Type B pancreatic cell (in vitro differentiated cells): ENCODE measurements around the gene PYGB. TPM values are rescaled to one million over a fixed set of nuclear protein-coding genes. Genes with fewer than 3 reads are reported as not detected.
"Not testable (repeated sequence)": the region's sequence is repeated elsewhere in the genome, so short reads cannot be mapped to it uniquely, and the experiment has no call there.

Experiments used
- DNase-seq: peaks from one replicate; pipeline ENCODE4 v3.0.0; 2021; ENCODE audit warnings: mixed read lengths; ENCODE audit not compliant: unreplicated experiment; ENCODE audit errors: extremely low spot score
- H3K27ac Mint-ChIP-seq: 2 replicates; pipeline ENCODE4 v1.8.0; 2021; ENCODE audit warnings: mild to moderate bottlenecking, mixed read lengths
- H3K27me3 Mint-ChIP-seq: 2 replicates; pipeline ENCODE4 v1.8.0; 2021; ENCODE audit warnings: mixed read lengths
- H3K36me3 Mint-ChIP-seq: 2 replicates; pipeline ENCODE4 v1.8.0; 2021; ENCODE audit warnings: mixed read lengths
- H3K4me1 Mint-ChIP-seq: one replicate; pipeline ENCODE4 v1.8.0; 2021; ENCODE audit warnings: mixed read lengths; ENCODE audit not compliant: unreplicated experiment
- H3K4me3 Mint-ChIP-seq: 2 replicates; pipeline ENCODE4 v1.8.0; 2021; ENCODE audit warnings: mild to moderate bottlenecking, mixed read lengths
- H3K9me3 Mint-ChIP-seq: 2 replicates; pipeline ENCODE4 v1.8.0; 2021; ENCODE audit warnings: mixed read lengths
- total RNA-seq: library from RNA; stranded (reverse); gene quantifications from 2 replicates; pipeline ENCODE4 v1.2.1, GENCODE V29; 2021; ENCODE audit warnings: low replicate concordance
- TF ChIP-seq, protein P1 (sequence below): fragments of 200-600 bp; sonication (generic); conservative IDR thresholded peaks from 2 replicates; pipeline ENCODE4 v1.5.0; 2021; ENCODE audit warnings: antibody characterized with exemption, mild to moderate bottlenecking

The PYGB gene
- total RNA-seq, 1 donor from 2014 or later = 52.2 TPM

DNA sequence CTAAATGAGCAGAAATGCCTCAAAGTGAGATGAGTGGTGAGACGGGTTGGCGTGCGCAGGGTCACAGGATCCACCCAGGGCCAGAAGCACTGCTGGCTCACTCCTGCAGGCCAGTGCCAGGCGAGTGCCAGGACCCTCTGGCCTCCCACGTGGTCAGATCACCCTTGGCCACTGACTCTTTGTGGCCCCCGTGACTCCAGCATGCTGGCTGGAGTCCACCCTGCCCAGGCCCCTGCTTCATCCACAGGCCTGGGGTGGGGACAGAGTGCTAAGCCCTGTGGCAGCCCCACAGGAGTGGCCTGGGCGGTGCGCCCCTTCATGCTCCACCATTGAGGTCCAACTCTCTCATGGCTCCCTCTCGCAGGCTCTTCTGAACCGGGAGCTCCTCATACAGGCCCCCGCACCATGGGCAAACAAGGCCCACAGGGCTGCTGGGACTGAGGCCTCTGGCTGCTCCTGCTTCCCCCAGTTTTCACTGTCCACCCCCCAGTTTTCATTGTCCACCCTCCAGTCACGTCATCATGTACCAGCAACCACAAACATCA, 81.1 kb downstream of the PYGB start:
- peaks cover 11% of the 10 kb centered on the region for H3K4me1 Mint-ChIP-seq
- no peak for DNase-seq
- peaks cover 7% of the 10 kb centered on the region for H3K36me3 Mint-ChIP-seq
- H3K27me3 Mint-ChIP-seq = no peaks in the 10 kb centered on the region
- H3K4me3 Mint-ChIP-seq = no peak overlapping the region
- TF ChIP-seq, protein P1, sequence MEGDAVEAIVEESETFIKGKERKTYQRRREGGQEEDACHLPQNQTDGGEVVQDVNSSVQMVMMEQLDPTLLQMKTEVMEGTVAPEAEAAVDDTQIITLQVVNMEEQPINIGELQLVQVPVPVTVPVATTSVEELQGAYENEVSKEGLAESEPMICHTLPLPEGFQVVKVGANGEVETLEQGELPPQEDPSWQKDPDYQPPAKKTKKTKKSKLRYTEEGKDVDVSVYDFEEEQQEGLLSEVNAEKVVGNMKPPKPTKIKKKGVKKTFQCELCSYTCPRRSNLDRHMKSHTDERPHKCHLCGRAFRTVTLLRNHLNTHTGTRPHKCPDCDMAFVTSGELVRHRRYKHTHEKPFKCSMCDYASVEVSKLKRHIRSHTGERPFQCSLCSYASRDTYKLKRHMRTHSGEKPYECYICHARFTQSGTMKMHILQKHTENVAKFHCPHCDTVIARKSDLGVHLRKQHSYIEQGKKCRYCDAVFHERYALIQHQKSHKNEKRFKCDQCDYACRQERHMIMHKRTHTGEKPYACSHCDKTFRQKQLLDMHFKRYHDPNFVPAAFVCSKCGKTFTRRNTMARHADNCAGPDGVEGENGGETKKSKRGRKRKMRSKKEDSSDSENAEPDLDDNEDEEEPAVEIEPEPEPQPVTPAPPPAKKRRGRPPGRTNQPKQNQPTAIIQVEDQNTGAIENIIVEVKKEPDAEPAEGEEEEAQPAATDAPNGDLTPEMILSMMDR = no peak
- H3K27ac Mint-ChIP-seq = no peak overlapping the region
- H3K9me3 Mint-ChIP-seq = no peaks in the 10 kb centered on the region

DNA sequence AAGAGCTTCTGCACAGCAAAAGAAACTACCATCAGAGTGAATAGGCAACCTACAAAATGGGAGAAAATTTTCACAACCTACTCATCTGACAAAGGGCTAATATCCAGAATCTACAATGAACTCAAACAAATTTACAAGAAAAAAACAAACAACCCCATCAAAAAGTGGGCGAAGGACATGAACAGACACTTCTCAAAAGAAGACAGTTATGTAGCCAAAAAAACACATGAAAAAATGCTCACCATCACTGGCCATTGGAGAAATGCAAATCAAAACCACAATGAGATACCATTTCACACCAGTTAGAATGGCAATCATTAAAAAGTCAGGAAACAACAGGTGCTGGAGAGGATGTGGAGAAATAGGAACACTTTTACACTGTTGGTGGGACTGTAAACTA, 87.1 kb downstream of the PYGB start:
- DNase-seq, H3K9me3 Mint-ChIP-seq, H3K27ac Mint-ChIP-seq, H3K36me3 Mint-ChIP-seq, H3K4me3 Mint-ChIP-seq, H3K27me3 Mint-ChIP-seq: not testable (repeated sequence)
- H3K4me1 Mint-ChIP-seq = peaks cover 19% of the 10 kb centered on the region

DNA sequence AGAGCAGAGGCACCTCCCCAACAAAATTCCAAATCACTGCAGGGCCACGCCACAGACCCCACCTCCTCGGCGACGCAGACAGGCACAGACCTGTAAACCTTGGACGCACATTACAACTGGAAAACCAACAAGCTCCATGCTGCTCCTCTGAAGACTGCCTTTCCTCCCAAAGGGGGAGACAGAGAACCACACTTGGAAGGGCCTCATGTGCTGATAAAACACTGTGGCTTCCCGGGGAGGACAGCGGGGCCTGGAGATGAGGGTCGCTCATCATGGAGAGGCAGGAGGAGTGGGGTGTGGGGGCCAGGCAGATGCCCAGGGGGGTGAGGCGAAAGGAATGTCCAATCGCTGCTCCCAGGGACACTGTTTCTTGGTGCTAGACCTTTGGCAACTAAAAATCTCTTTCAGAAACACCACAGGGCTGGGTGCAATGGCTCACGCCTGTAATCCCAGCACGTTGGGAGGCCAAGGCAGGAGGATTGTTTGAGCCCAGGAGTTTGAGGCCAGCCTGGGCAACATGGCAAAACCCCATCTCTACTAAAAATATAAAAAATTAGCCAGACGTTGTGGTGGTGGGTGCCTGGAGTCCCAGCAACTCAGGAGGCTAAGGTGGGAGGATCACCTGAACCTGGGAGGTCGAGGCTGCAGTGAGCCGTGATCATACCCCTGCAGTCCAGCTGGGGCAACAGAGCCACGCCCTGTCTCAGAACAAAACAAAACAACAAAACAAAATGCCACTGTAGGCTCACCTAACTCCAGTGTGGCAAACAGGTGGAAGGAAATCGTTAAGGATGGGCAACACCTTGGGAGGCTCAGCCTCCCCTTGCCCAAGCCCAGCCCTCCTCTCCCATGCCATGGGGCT, 88.9 kb downstream of the PYGB start:
- Mint-ChIP-seq H3K27ac (peak overlapping the region; percentile 29), H3K4me1 (peaks cover 26% of the 10 kb centered on the region), H3K36me3 (peaks cover 10% of the 10 kb centered on the region), H3K4me3 (no peak overlapping the region), H3K9me3 (no peaks in the 10 kb centered on the region), H3K27me3 (no peaks in the 10 kb centered on the region)
- TF ChIP-seq, protein P1 = peak; percentile 52
- no peak for DNase-seq

DNA sequence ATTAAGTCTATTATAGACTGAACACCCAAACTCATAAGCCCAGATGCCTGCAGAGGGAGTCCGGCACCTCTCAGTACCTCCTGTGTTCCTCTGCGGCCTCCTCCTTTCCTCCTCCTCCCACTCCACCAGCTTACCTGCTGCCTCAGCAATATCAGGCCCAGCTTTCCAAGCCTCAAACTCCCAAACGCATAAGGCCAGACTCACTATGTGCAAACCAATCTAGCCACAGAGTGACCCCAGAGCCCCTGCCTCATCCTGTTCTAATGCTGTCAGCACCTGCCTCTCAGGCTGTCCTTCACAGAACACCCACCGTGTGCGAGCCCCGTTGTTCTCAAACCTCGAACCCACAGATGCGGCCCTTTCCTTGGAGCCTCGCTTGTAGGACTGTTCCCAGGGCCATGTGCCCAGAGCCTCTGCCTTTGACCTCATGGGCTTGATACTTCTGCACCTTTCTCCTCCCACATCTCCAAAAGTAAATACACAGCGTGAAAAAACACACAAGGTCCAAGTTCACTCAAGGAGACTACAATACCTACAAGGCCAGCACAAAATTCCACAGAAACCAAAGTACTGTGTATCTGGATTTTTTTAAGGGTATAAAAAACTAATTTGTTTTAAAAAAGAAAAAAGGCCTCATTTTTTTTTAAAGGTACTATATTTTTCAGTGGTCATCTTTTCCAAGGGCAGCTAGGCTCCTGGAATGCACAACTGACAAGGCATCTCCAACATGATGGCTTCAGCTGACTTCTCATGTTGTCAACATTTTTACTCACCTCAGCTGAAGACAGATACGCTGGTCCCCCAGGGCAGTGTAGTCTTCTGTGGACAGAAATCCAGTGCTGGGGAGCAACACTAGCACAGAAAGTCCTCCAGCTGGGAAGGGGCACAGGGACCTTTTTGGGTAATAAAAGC, 90.5 kb downstream of the PYGB start:
- Mint-ChIP-seq H3K36me3 (peaks cover 10% of the 10 kb centered on the region), H3K27me3 (no peaks in the 10 kb centered on the region), H3K9me3 (no peaks in the 10 kb centered on the region), H3K27ac (peak overlapping the region; percentile 4), H3K4me3 (no peak overlapping the region), H3K4me1 (peaks cover 26% of the 10 kb centered on the region)
- no peak for DNase-seq
- TF ChIP-seq, protein P1 = no peak

DNA sequence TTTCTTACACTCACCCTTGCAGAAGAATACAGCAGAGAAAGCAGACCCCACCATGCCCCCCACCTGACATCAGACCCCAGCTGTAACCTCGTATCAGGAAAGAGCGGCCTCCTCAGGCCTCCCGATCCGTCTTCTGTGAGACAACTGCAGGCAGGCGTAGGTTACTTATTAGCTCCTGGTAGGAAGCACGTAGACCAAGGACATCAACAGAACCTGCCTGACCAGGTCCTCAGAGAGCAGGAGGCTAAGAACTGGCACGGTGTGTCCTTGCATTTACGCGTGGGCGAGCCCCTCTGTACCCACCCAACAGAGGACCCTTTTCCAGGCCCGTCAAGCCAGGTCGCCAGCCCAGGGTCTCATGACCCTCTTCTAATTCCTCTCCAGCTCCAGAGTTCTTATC, 91.7 kb downstream of the PYGB start:
- Mint-ChIP-seq H3K4me3 (peak overlapping the region; percentile 45), H3K27me3 (no peaks in the 10 kb centered on the region), H3K4me1 (peaks cover 26% of the 10 kb centered on the region), H3K9me3 (no peaks in the 10 kb centered on the region), H3K36me3 (peaks cover 12% of the 10 kb centered on the region), H3K27ac (peak overlapping the region; percentile 79)
- no peak for DNase-seq
- TF ChIP-seq, protein P1 = no peak
